HG03439 (cell line): ENCODE measurements around the gene ACO1.

ENCODE experiments used
- ATAC-seq: cut with Tn5 transposase; IDR thresholded peaks from one replicate; pipeline ENCODE4 v1.9.1; 2021; ENCODE audit warnings: mild to moderate bottlenecking, moderate library complexity; ENCODE audit not compliant: unreplicated experiment

Gene ACO1

DNA sequence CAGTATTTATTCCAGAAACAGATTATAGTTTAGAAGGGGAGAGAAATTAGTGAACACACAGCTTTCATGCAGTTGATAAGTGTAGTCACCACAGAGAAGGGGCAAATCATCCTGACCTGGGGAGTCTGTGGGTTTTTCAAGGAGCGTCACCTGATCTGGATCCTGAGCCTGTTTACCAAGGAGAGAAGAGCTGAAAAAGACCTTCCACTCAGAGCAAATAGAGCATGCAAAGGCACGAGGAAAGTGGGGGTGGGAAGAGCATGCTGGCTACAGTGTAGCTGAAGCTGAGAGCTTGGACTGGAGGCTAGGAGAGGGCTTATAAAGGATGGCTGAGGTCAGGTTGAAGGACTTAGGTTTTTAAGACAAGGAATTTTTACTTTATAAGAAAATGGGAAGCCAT lies 30.4 kb downstream of the ACO1 start:
- ATAC-seq: no peak

DNA sequence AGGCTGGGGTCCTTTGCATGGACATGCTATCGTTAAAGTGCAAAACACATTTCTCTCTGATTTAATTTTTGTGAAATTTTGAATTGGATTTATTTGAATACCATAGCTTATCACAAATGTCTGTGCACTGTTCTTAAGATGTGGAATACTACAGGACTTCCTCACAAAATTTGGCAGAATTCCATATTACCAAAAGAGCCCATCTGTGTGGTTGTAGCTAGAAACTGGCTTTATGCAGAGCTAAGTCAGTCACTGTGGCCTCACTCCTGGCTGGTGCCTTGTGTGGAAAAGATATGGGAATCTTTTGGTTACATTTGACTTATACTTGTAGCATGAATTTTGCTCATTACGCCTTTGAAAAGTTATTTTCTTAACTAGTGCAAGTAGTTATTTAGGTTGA lies 35.5 kb downstream of the ACO1 start:
- ATAC-seq: no peak

DNA sequence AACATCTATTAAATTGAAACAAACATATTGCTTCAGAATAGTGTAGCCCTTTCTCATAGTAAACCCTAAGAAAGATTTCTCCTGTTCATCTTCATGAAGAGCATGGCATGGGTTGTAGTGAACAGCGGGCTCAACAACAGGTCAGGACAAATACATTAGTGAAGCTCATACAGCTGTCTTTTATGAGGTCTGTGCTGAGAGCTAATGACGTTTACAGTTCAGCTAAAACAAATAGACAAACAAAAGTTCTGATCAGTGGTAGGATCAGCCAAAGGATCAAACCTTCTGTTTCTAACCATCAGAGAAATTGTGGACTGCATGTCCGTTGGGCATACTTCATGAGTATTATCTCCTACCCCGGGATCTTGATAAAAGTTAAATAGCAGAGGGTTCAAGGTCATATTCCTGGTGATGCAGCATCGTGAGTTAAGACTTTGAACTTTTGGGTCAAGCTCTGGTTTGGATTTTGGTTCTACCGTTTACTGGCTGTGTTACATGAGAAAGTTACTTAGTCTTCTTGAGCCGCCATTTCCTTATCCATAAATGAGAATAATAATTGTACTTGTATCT lies 37.9 kb downstream of the ACO1 start:
- ATAC-seq: no peak

DNA sequence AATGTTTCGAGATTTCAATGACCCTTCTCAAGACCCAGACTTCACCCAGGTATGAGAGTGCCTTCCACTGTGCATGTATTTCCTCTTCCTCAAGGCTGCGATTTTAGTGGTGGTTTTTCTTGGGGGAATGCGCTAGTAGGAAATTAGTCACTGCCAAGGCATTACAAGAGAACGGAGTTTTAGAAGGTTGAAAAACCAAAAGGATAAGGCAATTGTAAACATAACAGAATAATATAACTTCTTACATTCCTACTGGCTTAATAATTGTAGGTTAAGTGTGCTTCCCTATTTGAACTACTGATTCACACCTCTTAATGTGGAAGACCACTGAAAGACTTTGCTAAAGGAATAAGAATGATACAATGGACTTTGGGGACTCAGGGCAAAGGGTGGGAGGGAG lies 38.9 kb downstream of the ACO1 start:
- no peak for ATAC-seq

DNA sequence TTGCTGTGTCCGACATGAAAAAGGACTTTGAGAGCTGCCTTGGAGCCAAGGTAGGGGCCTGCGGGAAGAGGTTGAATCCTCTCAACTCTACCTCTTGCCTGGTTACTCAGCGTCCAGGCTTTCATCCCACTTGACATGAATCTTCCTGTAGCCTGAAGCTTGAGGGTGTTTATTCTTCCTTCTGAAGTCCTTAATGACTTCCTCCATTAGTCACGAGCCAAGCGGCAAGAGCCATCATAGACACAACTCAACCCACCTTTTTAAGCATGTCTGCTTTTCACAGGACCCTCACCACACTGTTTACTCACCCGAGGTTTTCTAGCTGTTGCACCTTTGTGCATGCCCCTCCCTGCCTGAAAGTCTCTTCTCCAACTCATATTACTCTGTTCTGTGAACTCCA lies 40.2 kb downstream of the ACO1 start:
- ATAC-seq: no peak

DNA sequence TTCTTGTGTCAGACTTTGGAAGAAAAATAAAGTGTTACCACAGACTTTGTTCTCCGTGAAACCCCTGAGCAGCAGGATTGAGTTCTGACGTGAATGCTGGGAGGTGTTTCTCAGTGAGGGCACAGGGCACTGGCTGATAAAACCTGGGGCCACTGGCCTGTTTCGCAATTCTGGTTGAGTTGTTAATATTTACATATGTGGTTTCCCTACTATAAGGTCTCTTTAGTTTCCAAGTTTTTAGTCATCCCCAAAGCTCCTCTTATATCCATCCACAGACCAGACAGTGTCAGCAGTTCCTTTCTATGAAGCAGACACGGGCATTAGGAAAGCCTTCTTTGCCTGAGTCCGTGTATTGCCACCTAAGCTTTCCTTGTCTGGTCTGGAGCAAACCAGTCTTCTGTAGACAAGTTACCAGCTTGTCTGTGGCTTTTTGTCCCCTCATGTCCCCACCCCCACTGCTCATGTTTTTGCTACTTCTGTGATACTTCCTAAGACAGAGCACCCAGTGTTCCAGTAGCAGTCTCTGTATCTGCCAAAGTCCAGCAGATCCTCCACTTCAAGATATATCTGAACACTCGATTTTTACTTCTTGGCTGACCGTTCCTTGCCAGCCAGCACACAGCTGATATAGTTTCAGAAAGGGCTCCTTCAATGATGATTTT lies 42.0 kb downstream of the ACO1 start:
- no peak for ATAC-seq

DNA sequence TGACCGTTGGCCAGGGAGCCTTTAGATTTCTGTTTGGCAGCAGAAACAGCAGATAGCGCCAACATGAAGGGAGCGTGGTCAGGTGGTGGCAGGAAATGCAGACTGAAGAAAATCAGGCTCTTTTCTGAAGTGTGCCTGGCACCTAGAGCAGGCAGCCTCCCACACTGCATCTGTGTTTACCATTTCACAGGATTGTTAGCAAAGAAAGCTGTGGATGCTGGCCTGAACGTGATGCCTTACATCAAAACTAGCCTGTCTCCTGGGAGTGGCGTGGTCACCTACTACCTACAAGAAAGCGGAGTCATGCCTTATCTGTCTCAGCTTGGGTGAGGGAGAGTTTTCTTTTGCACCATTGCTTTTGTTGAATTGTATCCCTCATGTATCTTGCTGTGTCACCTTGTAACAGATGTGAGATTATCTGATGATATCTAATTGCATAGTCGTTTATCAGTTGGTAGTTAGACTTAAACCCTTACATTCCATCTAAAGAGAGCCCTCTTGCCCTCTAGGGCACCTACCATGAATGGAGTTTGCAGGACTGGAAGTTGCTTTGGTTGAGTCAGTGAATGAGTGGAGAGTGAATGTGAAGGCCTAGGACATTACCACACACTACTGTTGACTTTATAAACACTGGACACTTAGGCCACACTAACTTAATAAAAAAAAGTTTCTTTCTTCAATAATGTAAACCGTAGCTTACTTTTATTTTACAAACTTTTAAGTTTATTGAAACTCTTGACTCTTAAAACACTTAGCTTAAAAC lies 42.8 kb downstream of the ACO1 start:
- ATAC-seq: no peak

DNA sequence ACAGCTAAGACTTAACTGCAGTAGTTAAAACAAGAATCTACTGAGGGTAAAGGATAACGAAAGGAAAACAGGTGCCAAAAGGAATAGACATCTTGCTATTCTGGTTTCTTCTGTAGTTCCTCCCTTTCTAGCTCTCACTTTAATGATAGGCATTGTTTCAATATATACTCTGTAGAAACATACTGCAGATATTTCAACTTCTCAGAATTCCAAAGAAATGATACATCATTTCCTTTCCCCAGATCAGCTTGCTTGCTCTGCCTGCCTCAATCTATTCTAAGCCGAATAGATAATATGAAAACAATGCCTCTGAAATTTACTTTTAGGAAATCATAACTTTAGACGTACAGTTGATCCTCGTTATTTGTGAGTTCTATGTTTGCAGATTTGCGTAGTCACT lies 46.3 kb downstream of the ACO1 start:
- no peak for ATAC-seq

DNA sequence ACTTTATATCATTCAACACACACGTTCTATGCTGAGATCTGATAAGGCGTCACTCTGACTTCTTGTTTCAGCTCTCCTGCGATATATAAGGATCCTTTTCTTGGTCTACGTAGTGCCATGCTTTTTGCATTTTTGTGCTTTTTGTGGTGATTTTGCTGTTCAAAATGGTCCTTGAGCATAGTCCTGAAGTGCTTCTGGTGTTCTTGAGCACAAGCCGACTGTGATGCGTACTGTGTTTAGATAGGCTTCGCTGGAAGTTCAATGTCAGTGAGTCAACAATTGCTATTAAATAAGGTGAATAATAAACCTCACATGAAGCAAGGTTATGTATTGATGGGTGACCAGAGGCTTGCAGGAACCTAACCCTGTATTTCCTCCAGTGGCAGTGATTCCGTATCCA lies 46.8 kb downstream of the ACO1 start:
- no peak for ATAC-seq

DNA sequence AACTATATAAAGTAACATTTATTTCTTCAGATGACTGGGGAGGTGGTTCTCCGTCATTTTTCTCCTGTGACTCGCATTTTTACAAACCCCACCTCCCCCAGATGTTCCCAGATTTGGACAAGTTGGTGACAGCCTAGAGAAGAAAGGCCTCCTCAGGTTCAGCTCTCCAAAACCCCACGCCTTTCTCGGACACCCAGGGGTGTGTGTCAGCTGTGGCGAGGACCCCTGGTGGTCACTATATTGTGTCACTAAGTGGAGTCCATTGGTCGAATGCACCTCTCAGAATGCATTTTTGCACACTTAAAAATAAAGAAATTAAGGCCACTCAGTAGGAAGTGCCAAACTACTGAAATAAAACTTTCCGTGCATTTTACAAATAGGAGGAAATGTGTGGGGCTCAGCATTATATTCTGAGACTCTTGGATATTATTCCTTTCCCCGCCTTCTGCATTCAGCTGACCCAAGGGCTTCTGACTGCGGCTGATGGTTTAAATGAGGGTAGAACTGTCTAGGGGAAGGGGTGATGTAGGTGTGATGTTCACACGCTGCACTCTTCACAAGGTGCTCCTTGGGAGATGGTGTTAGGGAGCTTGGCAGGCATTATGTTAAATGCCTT lies 47.6 kb downstream of the ACO1 start:
- no peak for ATAC-seq

DNA sequence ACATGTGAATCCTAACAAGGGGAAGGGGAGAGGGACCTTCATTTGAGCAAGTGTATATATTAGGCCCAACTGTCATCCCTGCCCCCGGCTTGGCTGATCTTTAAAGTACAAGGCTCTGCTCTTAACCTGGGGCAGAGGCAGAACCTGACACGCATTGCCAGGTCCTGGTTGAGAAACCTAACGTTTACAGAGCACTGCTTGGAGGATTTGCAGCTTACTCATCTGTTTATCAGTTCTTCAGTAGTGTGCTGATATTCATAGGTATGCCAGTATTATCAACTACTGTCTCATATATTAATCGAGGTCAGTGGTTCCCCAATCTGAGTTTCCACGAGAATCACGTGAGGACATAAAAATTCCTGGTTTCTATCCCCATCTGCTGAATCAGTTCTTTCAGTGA lies 50.4 kb downstream of the ACO1 start:
- ATAC-seq: no peak

DNA sequence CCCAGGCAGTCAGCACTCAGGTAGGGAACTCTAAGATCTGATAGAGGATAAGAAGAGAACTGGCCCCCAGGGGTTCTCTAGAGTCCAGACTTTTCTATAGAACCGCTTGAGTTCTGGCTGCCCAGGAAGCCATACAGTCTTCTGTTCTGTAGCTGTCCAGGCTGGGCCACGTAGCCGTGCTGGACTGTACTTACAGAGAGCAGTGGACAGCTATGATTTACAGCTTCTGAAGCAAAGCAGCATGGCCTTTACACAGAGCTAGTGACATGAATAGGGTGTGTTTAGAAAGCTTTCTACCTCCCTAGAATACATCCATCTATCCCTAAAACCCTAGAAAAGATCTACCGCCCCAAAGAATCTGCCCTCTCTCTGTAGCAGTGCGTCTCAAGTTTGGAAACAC lies 57.2 kb downstream of the ACO1 start:
- no peak for ATAC-seq

DNA sequence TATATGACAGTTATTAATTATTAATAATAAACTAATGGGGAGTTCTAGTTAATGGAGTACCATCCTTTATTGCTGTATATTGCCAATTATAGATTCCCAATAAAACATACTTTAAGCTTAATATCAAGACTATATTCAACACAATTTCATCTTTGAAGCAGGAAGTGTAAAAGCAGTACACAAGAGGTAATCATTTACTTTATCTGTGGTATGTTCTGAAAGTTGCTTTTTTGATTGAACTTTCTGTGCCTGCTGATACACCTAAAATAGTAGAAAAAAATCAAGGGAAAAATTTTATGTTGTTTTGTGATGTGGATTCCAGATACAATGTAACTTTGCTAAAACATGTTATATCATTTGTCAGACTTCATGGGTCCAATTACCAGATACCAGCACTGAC lies 58.0 kb downstream of the ACO1 start:
- ATAC-seq: no peak

DNA sequence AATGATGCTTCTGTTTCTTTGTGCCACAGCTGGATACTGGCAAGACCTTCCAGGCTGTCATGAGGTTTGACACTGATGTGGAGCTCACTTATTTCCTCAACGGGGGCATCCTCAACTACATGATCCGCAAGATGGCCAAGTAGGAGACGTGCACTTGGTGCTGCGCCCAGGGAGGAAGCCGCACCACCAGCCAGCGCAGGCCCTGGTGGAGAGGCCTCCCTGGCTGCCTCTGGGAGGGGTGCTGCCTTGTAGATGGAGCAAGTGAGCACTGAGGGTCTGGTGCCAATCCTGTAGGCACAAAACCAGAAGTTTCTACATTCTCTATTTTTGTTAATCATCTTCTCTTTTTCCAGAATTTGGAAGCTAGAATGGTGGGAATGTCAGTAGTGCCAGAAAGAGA lies 65.5 kb downstream of the ACO1 start:
- no peak for ATAC-seq

DNA sequence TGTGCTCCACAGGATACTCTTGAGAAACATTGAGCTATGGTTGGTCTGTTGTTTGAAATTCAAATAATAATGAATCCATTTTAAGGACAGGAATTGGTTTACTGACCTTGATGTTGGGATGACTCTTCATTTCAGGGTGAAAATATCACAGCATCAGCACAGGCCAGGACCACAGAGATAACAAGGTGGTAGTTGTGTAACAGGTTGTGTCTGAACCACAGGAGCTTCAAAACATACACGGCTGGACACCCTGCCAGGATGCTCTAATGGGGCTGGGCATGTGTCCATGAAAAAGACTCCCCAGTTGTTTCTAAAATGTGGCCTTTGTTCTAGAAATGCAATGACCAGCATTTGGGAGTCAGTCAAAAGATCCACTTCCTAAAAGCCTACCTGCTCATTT lies 69.8 kb downstream of the ACO1 start:
- no peak for ATAC-seq

DNA sequence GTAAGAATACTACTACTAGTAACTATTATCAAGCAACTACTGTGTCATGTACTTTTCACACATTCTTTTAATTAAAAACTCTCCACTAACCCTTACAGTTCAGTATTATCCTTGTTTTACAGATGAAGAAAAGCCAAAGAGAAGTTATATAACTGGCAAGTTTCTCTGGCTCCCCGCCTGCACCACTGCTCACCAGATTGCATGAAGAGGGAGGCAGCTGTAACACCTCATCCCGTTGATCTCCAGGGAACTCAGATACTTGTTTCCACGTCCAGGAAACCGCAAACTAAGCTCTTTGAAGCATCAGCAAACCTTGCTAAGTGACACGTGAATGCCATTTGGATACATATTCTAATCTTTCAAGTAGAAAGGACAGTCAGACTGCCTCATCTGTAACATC lies 71.3 kb downstream of the ACO1 start:
- ATAC-seq: no peak

DNA sequence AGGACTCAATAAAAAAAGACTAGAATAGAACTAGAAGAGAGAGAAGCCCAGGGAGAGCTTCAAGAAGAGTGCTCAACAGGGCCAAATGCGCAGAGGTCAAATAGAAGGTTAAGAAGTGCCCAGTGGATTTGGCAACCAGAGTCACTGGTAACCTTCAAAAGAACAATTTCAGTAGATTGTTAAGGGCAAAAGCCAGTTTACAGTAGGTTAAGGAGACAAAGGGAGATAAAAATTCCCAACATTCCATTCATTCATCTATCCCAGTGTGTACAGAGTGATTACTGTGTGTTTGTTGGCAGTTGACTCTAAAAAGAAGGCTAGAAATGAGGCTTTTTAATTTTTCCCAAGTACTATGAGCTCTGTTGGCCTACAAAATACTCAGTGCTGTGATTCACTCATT lies 72.1 kb downstream of the ACO1 start:
- ATAC-seq: no peak

DNA sequence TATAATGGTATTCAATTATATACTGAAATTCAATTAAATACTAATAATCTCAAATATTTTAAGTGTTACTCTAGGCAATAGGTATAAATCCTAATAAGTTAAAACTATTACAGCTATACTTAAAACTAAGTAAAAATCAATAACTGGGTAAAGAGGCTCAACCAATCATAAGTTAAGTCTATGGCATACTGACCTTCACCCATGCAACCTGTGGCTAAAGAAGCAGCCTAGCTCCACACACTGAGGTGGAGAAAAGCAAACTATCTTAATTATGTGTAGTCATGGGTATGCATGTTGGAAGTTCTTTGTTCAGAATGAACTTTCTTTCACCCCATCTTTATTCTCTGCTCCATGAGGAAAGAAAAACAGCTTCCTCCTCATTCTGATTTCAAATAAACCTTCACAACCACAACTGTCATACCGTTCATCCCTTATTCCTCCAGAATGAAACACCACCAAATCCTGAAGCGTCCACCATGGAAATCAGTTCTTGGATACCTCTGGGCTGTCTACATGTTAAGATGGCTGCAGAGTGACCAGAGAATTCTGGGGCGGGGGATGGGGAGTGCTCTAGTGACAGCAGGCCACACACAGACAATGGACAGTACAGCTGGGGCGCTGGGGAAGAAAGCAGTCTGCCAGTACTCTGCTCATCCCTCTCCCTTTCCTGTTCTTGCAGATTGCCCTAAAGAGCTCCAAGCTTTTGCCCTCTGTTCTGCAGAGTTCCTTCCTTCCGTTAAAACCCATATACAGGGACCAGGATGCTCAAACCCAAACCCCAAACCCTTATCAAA lies 79.3 kb downstream of the ACO1 start:
- no peak for ATAC-seq

DNA sequence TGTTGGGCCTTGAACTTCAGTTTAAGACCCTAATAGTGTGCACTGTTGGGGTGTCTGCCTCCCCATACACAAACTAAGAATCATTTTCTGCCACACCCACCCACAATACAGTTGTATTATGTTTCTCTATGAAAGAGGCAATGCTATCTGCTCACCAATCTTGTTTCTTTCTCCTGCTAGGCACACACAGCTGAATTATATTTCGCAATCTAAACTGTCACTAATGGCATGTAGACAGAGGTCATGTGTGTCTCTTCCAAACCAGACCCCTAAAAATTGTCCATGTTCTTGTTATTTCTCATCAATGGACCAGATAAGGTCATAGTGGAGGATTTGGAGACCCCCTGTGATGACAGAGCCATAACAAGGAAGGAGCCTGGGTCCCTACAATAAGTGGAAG lies 84.3 kb downstream of the ACO1 start:
- no peak for ATAC-seq

DNA sequence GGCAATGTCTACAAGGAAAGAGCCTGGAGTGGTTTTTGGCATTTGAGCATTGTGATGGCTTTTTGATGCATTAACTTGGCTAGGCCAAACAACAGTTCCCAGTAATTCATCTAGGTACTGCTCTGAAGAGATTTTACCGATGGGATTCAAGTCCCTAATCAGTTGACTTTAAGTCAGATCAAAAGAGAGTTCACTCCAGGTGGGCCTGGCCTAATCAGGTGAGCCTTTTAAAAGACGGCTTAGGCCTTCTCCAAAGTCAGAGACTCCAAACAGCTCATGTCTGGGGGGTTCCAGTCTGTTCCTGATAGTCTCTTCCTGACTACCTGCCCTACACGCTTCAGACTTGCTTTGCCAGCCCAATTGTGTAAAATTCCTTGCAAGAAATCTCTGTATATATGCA lies 87.9 kb downstream of the ACO1 start:
- ATAC-seq: no peak

DNA sequence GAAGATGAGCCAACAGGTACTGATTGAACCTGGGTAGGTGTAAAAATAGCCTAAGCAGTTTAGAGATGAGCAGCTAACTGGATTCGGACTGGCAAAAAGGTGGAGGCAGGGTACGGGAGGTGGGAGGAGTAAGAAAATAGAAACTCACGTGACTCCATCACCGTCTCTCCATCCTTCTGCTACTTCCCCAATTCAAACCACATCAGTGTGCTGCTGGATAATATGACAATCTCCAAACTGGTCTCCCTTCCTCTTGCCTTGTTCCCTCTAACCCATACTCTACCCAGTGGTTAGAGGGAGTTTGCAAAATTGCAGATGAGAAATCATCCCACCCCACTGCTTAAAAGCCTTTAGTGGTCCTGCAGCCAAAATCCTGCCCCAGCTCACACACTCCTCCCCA lies 98.9 kb downstream of the ACO1 start:
- no peak for ATAC-seq
